Measurements from ENCODE around the gene EDEM2. TPM values are rescaled to one million over a fixed set of nuclear protein-coding genes. Genes with fewer than 3 reads are reported as not detected.
A peak's percentile ranks its signal among the peaks of the same experiment; 100 is the strongest.
"Not testable (repeated sequence)": the region's sequence is repeated elsewhere in the genome, so short reads cannot be mapped to it uniquely, and the experiment has no call there.

The EDEM2 gene
- total RNA-seq, 3 donors from 2014 or later, result 17.9 to 32.1 (median 22.5) TPM

DNA sequence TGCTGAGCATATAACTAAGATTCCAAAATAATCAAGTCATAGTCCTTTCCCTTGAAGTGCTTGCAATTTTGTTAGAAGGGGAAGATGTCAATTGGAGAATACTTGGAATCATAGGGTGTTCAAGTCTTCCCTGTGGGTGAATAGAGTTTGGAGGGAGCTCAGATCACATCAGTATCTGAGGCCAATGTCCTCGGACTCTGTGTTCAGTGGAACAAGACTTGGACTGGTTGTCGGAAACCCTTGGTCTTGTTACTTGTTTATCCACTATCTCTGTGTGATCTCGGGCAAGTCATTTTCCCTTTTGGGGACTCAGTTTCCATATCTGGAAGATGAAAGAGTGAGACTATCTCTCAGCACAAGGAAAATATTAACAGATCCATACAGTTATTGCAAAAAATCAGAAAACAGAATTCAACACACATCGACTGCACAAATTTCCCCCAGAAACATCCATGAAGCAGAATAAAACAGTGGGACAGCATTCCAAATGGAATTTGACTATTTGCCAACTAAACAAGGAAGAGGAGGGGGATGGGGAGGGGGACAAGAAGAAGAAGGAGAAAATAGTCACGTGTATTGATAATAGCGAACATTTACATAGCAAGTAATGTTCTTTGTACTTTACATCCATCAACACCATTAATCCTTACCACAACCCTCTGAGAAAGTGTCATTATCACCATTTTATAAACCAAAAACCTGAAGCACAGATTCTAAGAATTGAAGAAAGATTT is 3.9 kb upstream of the EDEM2 start:
- intact Hi-C loops (cut with DNase I, micrococcal nuclease), result no loop called here
- H3K36me3 ChIP-seq (ENCODE audit: low read depth), result no peaks in the 10 kb centered on the region
- ATAC-seq, result no peak

DNA sequence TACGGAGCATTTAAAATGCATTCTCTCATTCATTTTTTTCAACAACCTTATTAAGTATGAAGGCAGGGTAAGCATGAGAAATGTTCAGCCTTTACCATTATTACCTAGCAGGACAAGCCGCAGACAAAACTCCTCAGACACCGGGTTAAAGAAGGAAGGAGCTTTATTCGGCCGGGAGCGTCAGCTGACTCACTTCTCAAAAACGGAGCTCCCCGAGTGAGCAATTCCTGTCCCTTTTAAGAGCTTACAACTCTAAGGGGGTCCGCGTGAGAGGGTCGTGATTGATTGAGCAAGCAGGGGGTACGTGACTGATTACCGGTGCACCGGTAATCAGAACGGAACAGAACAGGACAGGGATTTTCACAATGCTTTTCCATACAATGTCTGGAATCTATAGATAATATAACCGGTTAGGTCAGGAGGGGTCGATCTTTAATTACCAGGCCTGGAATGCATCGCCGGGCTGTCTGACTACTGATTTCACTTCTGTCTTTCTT is 487 bp upstream of the EDEM2 start:
- H3K4me1 ChIP-seq (ENCODE audit: low read depth); H3K9me3 ChIP-seq; H3K36me3 ChIP-seq (ENCODE audit: low read depth): not testable (repeated sequence)
- ATAC-seq (peak; percentile 5), DNase-seq (peak in 2 of 3 donors; percentile 35 to 43)
- H3K4me3 ChIP-seq, result peak overlapping the region; percentile 56
- intact Hi-C loops (cut with DNase I, micrococcal nuclease), result loop anchor here in 1 of 2 donors (10.0 kb wide), 1 partner anchor 67 kb away; no protein-coding TSS in a partner anchor

More for the DNA sequence above, 3.9 kb upstream of the EDEM2 start:
- no peak for TF ChIP-seq CTCF (IDR thresholded peaks at IDR 0.05)
- Histone ChIP-seq H3K9me3 (no peaks in the 10 kb centered on the region), H3K4me1 (ENCODE audit: low read depth) (no peaks in the 10 kb centered on the region), H3K4me3 (no peak overlapping the region)
- DNase-seq, result no peak

- TF ChIP-seq CTCF (IDR thresholded peaks at IDR 0.05), result no peak
- DNase-seq, result peak; percentile 43 to 69 (median 61)
- no peaks in the 10 kb centered on the region for H3K36me3 ChIP-seq (ENCODE audit: low read depth)
- peak; percentile 56 for ATAC-seq
- intact Hi-C loops (cut with DNase I, micrococcal nuclease), result loop anchor here in 1 of 2 donors (10.0 kb wide), 1 partner anchor 68 kb away; no protein-coding TSS in a partner anchor
- H3K9me3 ChIP-seq, result no peaks in the 10 kb centered on the region
- H3K4me1 ChIP-seq (ENCODE audit: low read depth), result peaks cover 4% of the 10 kb centered on the region
- peak overlapping the region; percentile 56 for H3K4me3 ChIP-seq
Observed at GRCh38 chr20:35146299-35146919, 727 bp downstream of the EDEM2 start.

- Histone ChIP-seq H3K4me1 (ENCODE audit: low read depth) (peaks cover 4% of the 10 kb centered on the region), H3K4me3 (no peak overlapping the region), H3K36me3 (ENCODE audit: low read depth) (no peaks in the 10 kb centered on the region), H3K9me3 (no peaks in the 10 kb centered on the region)
- peak; percentile 45 for TF ChIP-seq CTCF (IDR thresholded peaks at IDR 0.05)
- ATAC-seq (peak; percentile 36), DNase-seq (peak in 1 of 3 donors; percentile 55)
- intact Hi-C loops (cut with DNase I, micrococcal nuclease), result loop anchor here (1.0 to 10.0 kb wide), 2 partner anchors 63 to 70 kb away; no protein-coding TSS in a partner anchor
Observed at GRCh38 chr20:35145141-35145564, 2.0 kb downstream of the EDEM2 start.

GRCh38 chr20:35144694-35145093 is 2.4 kb downstream of the EDEM2 start:
- H3K4me1 ChIP-seq (ENCODE audit: low read depth), result peaks cover 4% of the 10 kb centered on the region
- no peak overlapping the region for H3K4me3 ChIP-seq
- TF ChIP-seq CTCF (IDR thresholded peaks at IDR 0.05), result no peak
- H3K36me3 ChIP-seq (ENCODE audit: low read depth), result no peaks in the 10 kb centered on the region
- intact Hi-C loops (cut with DNase I, micrococcal nuclease), result loop anchor here (1.0 to 10.0 kb wide), 2 partner anchors 64 to 70 kb away; no protein-coding TSS in a partner anchor
- ATAC-seq (no peak), DNase-seq (peak in 1 of 3 donors; percentile 20)
- H3K9me3 ChIP-seq, result no peaks in the 10 kb centered on the region

Data from mucosa of descending colon (tissue), 3 donors.